Sigmoid colon (tissue), 7 donors: Measurements from ENCODE around the gene KNDC1. TPM values are rescaled to one million over a fixed set of nuclear protein-coding genes. Genes with fewer than 3 reads are reported as not detected.

Experiments used
- DNase-seq: peaks from one replicate; pipeline ENCODE4 v3.0.0-alpha.2; 2019
- H3K27ac ChIP-seq, 4 donors: fragments of 200-600 bp; sonication (generic); one replicate each; pipeline ENCODE4 v1.5.1; 2016 to 2019; ENCODE audit warnings: mild to moderate bottlenecking in 1 of 4
- H3K27me3 ChIP-seq, 3 donors: fragments of 200-600 bp; sonication (generic); one replicate each; pipeline ENCODE4 v1.5.1; 2019; ENCODE audit warnings: mild to moderate bottlenecking in 1 of 3
- H3K36me3 ChIP-seq, 4 donors: fragments of 200-600 bp; sonication (generic); one replicate each; pipeline ENCODE4 v1.5.1; 2016 to 2019
- H3K4me1 ChIP-seq, 4 donors: fragments of 200-600 bp; sonication (generic); one replicate each; pipeline ENCODE4 v1.5.1; 2017 to 2019
- H3K4me3 ChIP-seq, 4 donors: fragments of 200-600 bp; sonication (generic); one replicate each; pipeline ENCODE4 v1.5.1; 2017 to 2019; ENCODE audit warnings: mild to moderate bottlenecking in 2 of 4, moderate library complexity in 1 of 4
- H3K9me3 ChIP-seq, 4 donors: fragments of 200-600 bp in 3 of 4; sonication (generic) in 3 of 4; one replicate each; pipeline versions ENCODE4 v1.5.1 to v1.6.1; 2013 to 2019
- CTCF ChIP-seq, 4 experiments: fragments of 450-650 bp in 3 of 4; fragments of 200-600 bp in 1 of 4; IDR thresholded peaks; one replicate each; pipeline ENCODE4 v1.5.1; 2016 to 2019; ENCODE audit warnings: antibody characterized with exemption in 4 of 4, mild to moderate bottlenecking in 3 of 4, moderate library complexity in 2 of 4
- EP300 ChIP-seq, 4 donors: sonication (generic); formaldehyde crosslinking; IDR thresholded peaks; one replicate each; pipeline ENCODE4 v1.6.1; 2017; ENCODE audit warnings: antibody characterized with exemption in 4 of 4
- POLR2A ChIP-seq, 2 donors: fragments of 450-650 bp; IDR thresholded peaks; one replicate each; pipeline ENCODE4 v1.6.1; 2016; ENCODE audit warnings: antibody characterized with exemption in 2 of 2, mild to moderate bottlenecking in 2 of 2, moderate library complexity in 2 of 2
- POLR2AphosphoS5 ChIP-seq, 4 donors: sonication (generic); formaldehyde crosslinking; IDR thresholded peaks; one replicate each; pipeline ENCODE4 v1.6.1; 2017; ENCODE audit warnings: antibody characterized with exemption in 4 of 4
- WGBS, 2 donors: extraction: QIAGEN DNeasy Blood & Tissue Kit; methylation state at CpG; one replicate each; pipeline ENCODE4 v1.1.7; 2013; 5-methylcytosine and 5-hydroxymethylcytosine counted together
- intact Hi-C: fragments of 100-400 bp; cut with DNase I; formaldehyde crosslinking; loops from one replicate; pipeline ENCODE4 v1.15.1; 2023
- polyA plus RNA-seq, 3 donors: library from polyadenylated mRNA; stranded (reverse); fragments of 200-250 nt; gene quantifications; one replicate each; pipeline ENCODE4 v1.2.3, GENCODE V29; 2013
- total RNA-seq, 4 donors: library from RNA; depleted of rRNA; stranded (reverse); fragments of >200 nt; gene quantifications; one replicate each; pipeline ENCODE4 v1.1.0, GENCODE V29; 2016
- donor health status: healthy with polysubstance abuse.
- donor health status: Bipolar disorder and iron deficiency.
- donor health status: healthy.

Gene KNDC1
- total and polyA plus RNA-seq, 7 donors = under 0.01 to 1.9 (median 0.26) TPM; not detected in 1

GRCh38 chr10:133185421-133185820 lies 25.4 kb downstream of the KNDC1 start:
- peaks cover 0 to 44% (median 0%) of the 10 kb centered on the region in 3 donors for H3K27me3 ChIP-seq
- WGBS, 2 donors = 75 to 81% methylated on average over 11 of the region's 11 CpGs

GRCh38 chr10:133185916-133186315 lies 25.9 kb downstream of the KNDC1 start:
- WGBS, 2 donors = 79% methylated on average over 27 of the region's 27 CpGs
- DNase-seq = no peak
- no peak for TF ChIP-seq EP300 (IDR thresholded peaks at IDR 0.05)
- TF ChIP-seq POLR2A (IDR thresholded peaks at IDR 0.05) = no peak
- TF ChIP-seq CTCF (IDR thresholded peaks at IDR 0.05) = no peak
- no peak for TF ChIP-seq POLR2AphosphoS5 (IDR thresholded peaks at IDR 0.05)
- Histone ChIP-seq H3K4me1 (no peaks in the 10 kb centered on the region), H3K4me3 (no peak overlapping the region), H3K27me3 (peaks cover 0 to 42% (median 0%) of the 10 kb centered on the region in 3 donors), H3K36me3 (no peaks in the 10 kb centered on the region), H3K9me3 (no peaks in the 10 kb centered on the region), H3K27ac (no peak overlapping the region)
- intact Hi-C loops = no loop called here

More at GRCh38 chr10:133185421-133185820, 25.4 kb downstream of the KNDC1 start:
- TF ChIP-seq EP300 (IDR thresholded peaks at IDR 0.05) (no peak), CTCF (IDR thresholded peaks at IDR 0.05) (no peak), POLR2AphosphoS5 (IDR thresholded peaks at IDR 0.05) (no peak), POLR2A (IDR thresholded peaks at IDR 0.05) (no peak)
- intact Hi-C loops = no loop called here
- H3K4me1 ChIP-seq = no peaks in the 10 kb centered on the region
- no peaks in the 10 kb centered on the region for H3K36me3 ChIP-seq
- no peaks in the 10 kb centered on the region for H3K9me3 ChIP-seq
- H3K27ac ChIP-seq = no peak overlapping the region
- no peak for DNase-seq
- H3K4me3 ChIP-seq = no peak overlapping the region

- DNase-seq = no peak
- H3K4me3 ChIP-seq = no peak overlapping the region
- no peaks in the 10 kb centered on the region for H3K9me3 ChIP-seq
- H3K4me1 ChIP-seq = no peaks in the 10 kb centered on the region
- no peaks in the 10 kb centered on the region for H3K36me3 ChIP-seq
- 75 to 77% methylated on average over 34 of the region's 34 CpGs for WGBS, 2 donors
- intact Hi-C loops = no loop called here
- TF ChIP-seq EP300 (IDR thresholded peaks at IDR 0.05) (no peak), POLR2AphosphoS5 (IDR thresholded peaks at IDR 0.05) (no peak)
- H3K27me3 ChIP-seq = peaks cover 0 to 37% (median 0%) of the 10 kb centered on the region in 3 donors
- no peak overlapping the region for H3K27ac ChIP-seq
Measured at GRCh38 chr10:133186416-133187090, 26.5 kb downstream of the KNDC1 start.

- 65 to 81% methylated on average over 38 of the region's 38 CpGs for whole genome bisulfite sequencing, 2 donors
- Histone ChIP-seq H3K27ac (no peak overlapping the region), H3K4me1 (no peaks in the 10 kb centered on the region), H3K27me3 (peaks cover 0 to 34% (median 0%) of the 10 kb centered on the region in 3 donors), H3K9me3 (peaks cover 0 to 2% (median 0%) of the 10 kb centered on the region in 4 donors), H3K4me3 (no peak overlapping the region), H3K36me3 (no peaks in the 10 kb centered on the region)
- no peak for DNase-seq
- no peak for TF ChIP-seq POLR2A (IDR thresholded peaks at IDR 0.05)
- TF ChIP-seq CTCF (IDR thresholded peaks at IDR 0.05) = no peak
- no peak for TF ChIP-seq POLR2AphosphoS5 (IDR thresholded peaks at IDR 0.05)
- TF ChIP-seq EP300 (IDR thresholded peaks at IDR 0.05) = no peak
- intact Hi-C loops = no loop called here
Measured at GRCh38 chr10:133187091-133187905, 27.3 kb downstream of the KNDC1 start.
